ENCODE measurements around the gene WDHD1. TPM values are rescaled to one million over a fixed set of nuclear protein-coding genes. Genes with fewer than 3 reads are reported as not detected.
"Not testable (repeated sequence)": the region's sequence is repeated elsewhere in the genome, so short reads cannot be mapped to it uniquely, and the experiment has no call there.

WDHD1 gene
- total RNA-seq, 2 donors from 2014 or later: 43.7 to 50.7 TPM

GRCh38 chr14:55054098-55054497 lies 27.2 kb upstream of the WDHD1 start:
- Mint-ChIP-seq H3K4me3 (peak overlapping the region; percentile 37 to 97), H3K9me3 (no peaks in the 10 kb centered on the region), H3K27me3 (ENCODE audit: low read depth) (no peaks in the 10 kb centered on the region), H3K4me1 (ENCODE audit: low read depth) (peaks cover 41% of the 10 kb centered on the region), H3K36me3 (ENCODE audit: insufficient read depth in 2 of 2) (peaks cover 4 to 13% of the 10 kb centered on the region in 2 donors), H3K27ac (peak overlapping the region; percentile 66)
- no peak for DNase-seq
- no peak for ATAC-seq (replicated peaks in 1 of 2)

- Mint-ChIP-seq H3K27ac (peak overlapping the region; percentile 66), H3K27me3 (ENCODE audit: low read depth) (no peaks in the 10 kb centered on the region)
These were observed 26.6 kb upstream of the WDHD1 start for GRCh38 chr14:55053500-55053899.

GRCh38 chr14:55053018-55053417 lies 26.1 kb upstream of the WDHD1 start:
- Mint-ChIP-seq H3K27ac (peak overlapping the region; percentile 95), H3K9me3 (no peaks in the 10 kb centered on the region), H3K27me3 (ENCODE audit: low read depth) (no peaks in the 10 kb centered on the region), H3K4me1 (ENCODE audit: low read depth) (peaks cover 41% of the 10 kb centered on the region), H3K36me3 (ENCODE audit: insufficient read depth in 2 of 2) (peaks cover 4 to 13% of the 10 kb centered on the region in 2 donors), H3K4me3 (peak overlapping the region; percentile 84 to 97)
- ATAC-seq (replicated peaks in 1 of 2): no peak
- no peak for DNase-seq

More at GRCh38 chr14:55053500-55053899, 26.6 kb upstream of the WDHD1 start:
- peaks cover 41% of the 10 kb centered on the region for H3K4me1 Mint-ChIP-seq (ENCODE audit: low read depth)
- no peak for ATAC-seq (replicated peaks in 1 of 2)
- H3K36me3 Mint-ChIP-seq (ENCODE audit: insufficient read depth in 2 of 2): peaks cover 4 to 13% of the 10 kb centered on the region in 2 donors
- H3K4me3 Mint-ChIP-seq: peak overlapping the region; percentile 84 to 97
- no peaks in the 10 kb centered on the region for H3K9me3 Mint-ChIP-seq
- no peak for DNase-seq

GRCh38 chr14:55052269-55052930 lies 25.5 kb upstream of the WDHD1 start:
- peaks cover 41% of the 10 kb centered on the region for H3K4me1 Mint-ChIP-seq (ENCODE audit: low read depth)
- peak; percentile 37 to 42 for DNase-seq
- ATAC-seq (replicated peaks in 1 of 2): peak; percentile 43 to 55

GRCh38 chr14:55051423-55052268 lies 24.7 kb upstream of the WDHD1 start, which contains the start of gene MAPK1IP1L:
TSS of gene MAPK1IP1L (plus strand) at chr14:55051647. CDS start at chr14:55061684, 10,037 bp downstream.
- Mint-ChIP-seq H3K4me3 (peak within 1 kb of the TSS; percentile 84 to 97), H3K36me3 (ENCODE audit: insufficient read depth in 2 of 2) (peaks cover 4 to 13% of the 10 kb centered on the region in 2 donors), H3K27ac (peak within 1 kb of the TSS; percentile 95), H3K4me1 (ENCODE audit: low read depth) (peaks cover 41% of the 10 kb centered on the region), H3K27me3 (ENCODE audit: low read depth) (no peaks in the 10 kb centered on the region), H3K9me3 (no peaks in the 10 kb centered on the region)
- ATAC-seq (replicated peaks in 1 of 2) (peak; percentile 90 to 92), DNase-seq (peak; percentile 91 to 96)

More at GRCh38 chr14:55052269-55052930, 25.5 kb upstream of the WDHD1 start:
- H3K9me3 Mint-ChIP-seq: no peaks in the 10 kb centered on the region
- H3K36me3 Mint-ChIP-seq (ENCODE audit: insufficient read depth in 2 of 2): peaks cover 4 to 13% of the 10 kb centered on the region in 2 donors
- peak overlapping the region; percentile 84 to 97 for H3K4me3 Mint-ChIP-seq
- H3K27me3 Mint-ChIP-seq (ENCODE audit: low read depth): no peaks in the 10 kb centered on the region
- peak overlapping the region; percentile 95 for H3K27ac Mint-ChIP-seq

- Mint-ChIP-seq H3K4me1 (ENCODE audit: low read depth) (peaks cover 41% of the 10 kb centered on the region), H3K4me3 (peak overlapping the region; percentile 84 to 97), H3K9me3 (no peaks in the 10 kb centered on the region), H3K36me3 (ENCODE audit: insufficient read depth in 2 of 2) (peaks cover 4 to 13% of the 10 kb centered on the region in 2 donors), H3K27me3 (ENCODE audit: low read depth) (no peaks in the 10 kb centered on the region), H3K27ac (peak overlapping the region; percentile 95)
- peak; percentile 31 to 33 for ATAC-seq (replicated peaks in 1 of 2)
- DNase-seq: no peak
These were observed 24.2 kb upstream of the WDHD1 start for GRCh38 chr14:55051165-55051422.

GRCh38 chr14:55048900-55049436 lies 22.1 kb upstream of the WDHD1 start:
- H3K27ac Mint-ChIP-seq: no peak overlapping the region
- no peaks in the 10 kb centered on the region for H3K27me3 Mint-ChIP-seq (ENCODE audit: low read depth)
- no peaks in the 10 kb centered on the region for H3K9me3 Mint-ChIP-seq
- peaks cover 5 to 12% of the 10 kb centered on the region in 2 donors for H3K36me3 Mint-ChIP-seq (ENCODE audit: insufficient read depth in 2 of 2)
- no peak overlapping the region for H3K4me3 Mint-ChIP-seq
- H3K4me1 Mint-ChIP-seq (ENCODE audit: low read depth): peaks cover 39% of the 10 kb centered on the region
- DNase-seq (no peak), ATAC-seq (replicated peaks in 1 of 2) (no peak)

GRCh38 chr14:55047301-55048053 lies 20.6 kb upstream of the WDHD1 start:
- Mint-ChIP-seq H3K4me1 (ENCODE audit: low read depth) (peaks cover 26% of the 10 kb centered on the region), H3K9me3 (no peaks in the 10 kb centered on the region)

GRCh38 chr14:55045087-55045486 lies 18.2 kb upstream of the WDHD1 start:
- H3K27ac Mint-ChIP-seq: no peak overlapping the region
- no peak overlapping the region for H3K4me3 Mint-ChIP-seq
- H3K9me3 Mint-ChIP-seq: no peaks in the 10 kb centered on the region
- peaks cover 7 to 8% of the 10 kb centered on the region in 2 donors for H3K36me3 Mint-ChIP-seq (ENCODE audit: insufficient read depth in 2 of 2)
- DNase-seq: no peak
- no peaks in the 10 kb centered on the region for H3K27me3 Mint-ChIP-seq (ENCODE audit: low read depth)
- peaks cover 14% of the 10 kb centered on the region for H3K4me1 Mint-ChIP-seq (ENCODE audit: low read depth)
- no peak for ATAC-seq (replicated peaks in 1 of 2)

More at GRCh38 chr14:55047301-55048053, 20.6 kb upstream of the WDHD1 start:
- no peaks in the 10 kb centered on the region for H3K27me3 Mint-ChIP-seq (ENCODE audit: low read depth)
- H3K36me3 Mint-ChIP-seq (ENCODE audit: insufficient read depth in 2 of 2): peaks cover 8 to 11% of the 10 kb centered on the region in 2 donors
- H3K27ac Mint-ChIP-seq: no peak overlapping the region
- H3K4me3 Mint-ChIP-seq: no peak overlapping the region
- no peak for DNase-seq
- ATAC-seq (replicated peaks in 1 of 2): no peak

- ATAC-seq (replicated peaks in 1 of 2) (no peak), DNase-seq (no peak)
- Mint-ChIP-seq H3K27ac (no peak overlapping the region), H3K4me1 (ENCODE audit: low read depth) (peaks cover 23% of the 10 kb centered on the region), H3K36me3 (ENCODE audit: insufficient read depth in 2 of 2) (peaks cover 9 to 17% of the 10 kb centered on the region in 2 donors), H3K27me3 (ENCODE audit: low read depth) (no peaks in the 10 kb centered on the region), H3K9me3 (no peaks in the 10 kb centered on the region), H3K4me3 (no peak overlapping the region)
These were observed 16.6 kb upstream of the WDHD1 start for GRCh38 chr14:55043528-55043927.

GRCh38 chr14:55038708-55039107 lies 11.8 kb upstream of the WDHD1 start:
- no peaks in the 10 kb centered on the region for H3K9me3 Mint-ChIP-seq
- peaks cover 10% of the 10 kb centered on the region for H3K4me1 Mint-ChIP-seq (ENCODE audit: low read depth)
- no peak overlapping the region for H3K27ac Mint-ChIP-seq
- H3K36me3 Mint-ChIP-seq (ENCODE audit: insufficient read depth in 2 of 2): peaks cover 13 to 32% of the 10 kb centered on the region in 2 donors
- H3K27me3 Mint-ChIP-seq (ENCODE audit: low read depth): no peaks in the 10 kb centered on the region
- H3K4me3 Mint-ChIP-seq: no peak overlapping the region
- ATAC-seq (replicated peaks in 1 of 2): no peak
- DNase-seq: no peak

- not testable (repeated sequence) for DNase-seq; H3K4me3 Mint-ChIP-seq; H3K27ac Mint-ChIP-seq; ATAC-seq (replicated peaks in 1 of 2); H3K27me3 Mint-ChIP-seq (ENCODE audit: low read depth); H3K9me3 Mint-ChIP-seq; H3K4me1 Mint-ChIP-seq (ENCODE audit: low read depth)
- H3K36me3 Mint-ChIP-seq (ENCODE audit: insufficient read depth in 2 of 2): peaks cover 10 to 31% of the 10 kb centered on the region in 2 donors
These were observed 11.1 kb upstream of the WDHD1 start for GRCh38 chr14:55037995-55038394.

Data from activated T-cell treated with anti-CD3 and anti-CD28 coated beads, Interleukin-2, amount 50 U/mL, for 72 hours (primary cell).